GM12872 (cell line): ENCODE results near the gene MUC7.

Experiments used
- TF ChIP-seq, protein P1 (sequence below): IDR thresholded peaks from 3 replicates; pipeline ENCODE4 v1.5.1; 2011; ENCODE audit warnings: low read depth, mild to moderate bottlenecking, low read length, moderate library complexity; ENCODE audit not compliant: insufficient read depth

The MUC7 gene

DNA sequence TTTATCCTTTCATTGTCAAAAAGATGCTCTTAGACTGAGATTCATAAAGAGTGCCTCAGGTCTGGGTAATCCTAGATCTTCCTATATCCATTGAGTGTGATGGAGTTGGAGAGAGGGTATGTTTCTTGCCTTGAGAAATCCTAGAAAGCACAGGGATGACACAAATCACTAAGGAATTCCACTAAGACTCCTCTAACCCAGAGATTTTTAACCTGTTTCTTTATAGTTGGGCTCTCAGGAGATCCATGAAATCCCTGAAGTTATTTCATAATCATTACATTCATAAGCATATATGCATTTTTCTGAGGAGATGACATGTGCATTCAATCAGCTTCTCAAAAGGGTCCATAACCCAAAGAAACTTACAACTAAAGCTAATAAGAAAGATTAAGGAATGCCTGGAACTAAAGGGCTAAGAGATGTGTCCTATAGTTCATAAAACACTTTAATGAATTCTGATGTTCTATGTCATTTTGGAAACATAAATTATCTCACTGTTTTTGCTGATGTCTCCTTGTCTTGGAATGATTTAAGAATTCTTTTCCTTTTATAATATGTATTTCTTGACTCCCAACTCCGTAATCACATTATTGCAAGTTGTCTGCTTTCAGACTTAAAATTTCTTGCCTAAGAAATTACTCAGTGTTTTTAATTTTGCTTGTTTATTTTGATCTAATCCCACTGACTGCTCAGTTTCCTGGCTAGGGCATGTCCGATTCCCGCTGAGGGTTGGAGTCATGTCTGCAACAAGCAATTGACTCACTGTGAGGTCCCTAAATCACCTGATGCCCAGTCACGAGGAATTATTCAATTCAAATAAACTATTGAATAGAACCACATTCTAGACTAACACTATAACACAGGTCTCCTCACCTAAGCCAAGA lies 43.6 kb downstream of the MUC7 start:
- TF ChIP-seq, protein P1, sequence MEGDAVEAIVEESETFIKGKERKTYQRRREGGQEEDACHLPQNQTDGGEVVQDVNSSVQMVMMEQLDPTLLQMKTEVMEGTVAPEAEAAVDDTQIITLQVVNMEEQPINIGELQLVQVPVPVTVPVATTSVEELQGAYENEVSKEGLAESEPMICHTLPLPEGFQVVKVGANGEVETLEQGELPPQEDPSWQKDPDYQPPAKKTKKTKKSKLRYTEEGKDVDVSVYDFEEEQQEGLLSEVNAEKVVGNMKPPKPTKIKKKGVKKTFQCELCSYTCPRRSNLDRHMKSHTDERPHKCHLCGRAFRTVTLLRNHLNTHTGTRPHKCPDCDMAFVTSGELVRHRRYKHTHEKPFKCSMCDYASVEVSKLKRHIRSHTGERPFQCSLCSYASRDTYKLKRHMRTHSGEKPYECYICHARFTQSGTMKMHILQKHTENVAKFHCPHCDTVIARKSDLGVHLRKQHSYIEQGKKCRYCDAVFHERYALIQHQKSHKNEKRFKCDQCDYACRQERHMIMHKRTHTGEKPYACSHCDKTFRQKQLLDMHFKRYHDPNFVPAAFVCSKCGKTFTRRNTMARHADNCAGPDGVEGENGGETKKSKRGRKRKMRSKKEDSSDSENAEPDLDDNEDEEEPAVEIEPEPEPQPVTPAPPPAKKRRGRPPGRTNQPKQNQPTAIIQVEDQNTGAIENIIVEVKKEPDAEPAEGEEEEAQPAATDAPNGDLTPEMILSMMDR = no peak

DNA sequence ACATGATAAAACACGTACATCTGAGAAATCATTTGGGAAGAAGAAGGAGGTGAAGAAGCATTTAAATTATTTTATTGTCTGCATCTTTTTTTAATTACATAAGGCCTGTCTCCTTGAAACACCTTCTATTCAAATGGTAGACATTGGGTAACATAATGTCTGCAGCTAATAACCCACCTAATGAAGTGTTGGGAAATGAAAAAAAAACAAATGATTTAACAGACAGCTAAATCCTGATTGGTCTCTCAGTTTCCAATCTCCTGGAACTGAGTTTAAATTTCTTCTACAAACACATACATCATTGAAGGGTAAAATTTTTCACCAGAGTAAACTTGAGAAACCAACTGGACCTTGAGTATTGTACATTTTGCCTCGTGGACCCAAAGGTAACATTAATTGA lies 46.3 kb downstream of the MUC7 start, which contains the start of gene AMTN:
Gene AMTN (plus strand): TSS at position 301 of the 400 bp plus-strand sequence. CDS start 209 bp downstream, outside the sequence.
- TF ChIP-seq, protein P1 = no peak

DNA sequence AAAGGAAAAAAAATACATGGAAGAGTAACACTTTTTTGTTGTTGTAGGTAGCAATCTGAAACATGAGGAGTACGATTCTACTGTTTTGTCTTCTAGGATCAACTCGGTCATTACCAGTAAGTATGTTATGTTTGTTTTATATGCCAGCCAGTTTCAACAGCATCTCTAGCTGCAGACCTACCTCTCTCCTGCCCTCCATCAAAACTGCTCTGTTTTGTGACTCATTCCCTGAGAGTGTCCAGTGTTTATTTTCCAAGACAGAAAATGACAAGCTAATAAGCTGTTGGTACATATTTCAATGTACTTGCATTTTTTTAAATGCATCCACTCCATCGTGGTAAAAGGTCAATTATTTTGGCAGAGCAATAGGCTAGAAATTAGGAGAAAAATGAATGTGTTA lies 46.7 kb downstream of the MUC7 start:
- TF ChIP-seq, protein P1 = no peak

DNA sequence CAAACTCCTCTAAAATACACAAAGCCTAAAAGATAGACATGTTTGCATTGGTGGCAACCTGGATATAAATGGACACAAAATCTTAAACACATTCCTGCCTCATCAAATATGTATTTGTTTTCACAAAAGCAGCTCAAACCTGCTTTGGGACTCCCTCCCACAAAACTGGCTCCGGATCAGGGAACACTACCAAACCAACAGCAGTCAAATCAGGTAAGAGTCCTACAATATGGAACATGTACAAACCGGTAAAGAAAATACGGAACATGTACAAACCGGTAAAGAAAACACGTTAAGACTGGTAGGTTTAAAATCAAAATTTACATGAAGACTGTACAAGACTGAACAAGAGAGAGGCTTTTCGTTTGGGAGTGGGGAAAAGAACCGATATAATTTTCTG lies 50.6 kb downstream of the MUC7 start:
- TF ChIP-seq, protein P1 = no peak

DNA sequence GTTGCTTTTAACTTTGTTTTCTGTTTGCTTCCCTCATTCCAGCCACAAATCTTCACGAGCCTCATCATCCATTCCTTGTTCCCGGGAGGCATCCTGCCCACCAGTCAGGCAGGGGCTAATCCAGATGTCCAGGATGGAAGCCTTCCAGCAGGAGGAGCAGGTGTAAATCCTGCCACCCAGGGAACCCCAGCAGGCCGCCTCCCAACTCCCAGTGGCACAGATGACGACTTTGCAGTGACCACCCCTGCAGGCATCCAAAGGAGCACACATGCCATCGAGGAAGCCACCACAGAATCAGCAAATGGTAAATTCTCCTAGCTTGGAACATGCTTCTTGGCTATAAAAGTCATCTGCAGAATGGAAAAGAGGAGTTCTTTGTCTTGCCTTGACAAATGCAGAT lies 59.0 kb downstream of the MUC7 start:
- TF ChIP-seq, protein P1 = no peak

DNA sequence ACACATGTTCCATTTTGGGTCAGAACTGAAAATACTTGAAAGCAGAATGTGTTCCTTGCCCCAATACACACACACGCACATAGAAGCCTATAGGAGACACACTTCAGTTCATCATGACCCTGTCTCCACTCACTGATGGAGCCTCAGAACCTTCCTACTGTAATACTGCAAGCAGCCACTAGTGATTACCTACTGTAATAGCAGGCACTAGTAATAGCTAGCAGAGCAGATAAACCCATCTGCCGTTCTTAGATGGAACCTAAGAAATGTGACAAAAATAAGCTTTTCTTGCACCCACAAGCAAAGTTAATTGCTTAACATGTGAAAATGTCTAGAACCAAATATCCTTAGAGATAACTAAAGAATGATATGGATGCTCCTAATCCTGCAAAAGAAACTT lies 60.0 kb downstream of the MUC7 start:
- TF ChIP-seq, protein P1 = peak; percentile 46; the same call in 2 of the 3 replicates
